CD4-positive, alpha-beta T cell treated with Interleukin-4 for 1 hour (primary cell): Measurements from ENCODE around the gene PARP3.
"Not testable (repeated sequence)": the region's sequence is repeated elsewhere in the genome, so short reads cannot be mapped to it uniquely, and the experiment has no call there.

Source experiments
- DNase-seq, 2 donors: peaks; one replicate each; pipeline ENCODE4 v3.0.0-alpha.2; 2020 to 2022

Gene PARP3

DNA sequence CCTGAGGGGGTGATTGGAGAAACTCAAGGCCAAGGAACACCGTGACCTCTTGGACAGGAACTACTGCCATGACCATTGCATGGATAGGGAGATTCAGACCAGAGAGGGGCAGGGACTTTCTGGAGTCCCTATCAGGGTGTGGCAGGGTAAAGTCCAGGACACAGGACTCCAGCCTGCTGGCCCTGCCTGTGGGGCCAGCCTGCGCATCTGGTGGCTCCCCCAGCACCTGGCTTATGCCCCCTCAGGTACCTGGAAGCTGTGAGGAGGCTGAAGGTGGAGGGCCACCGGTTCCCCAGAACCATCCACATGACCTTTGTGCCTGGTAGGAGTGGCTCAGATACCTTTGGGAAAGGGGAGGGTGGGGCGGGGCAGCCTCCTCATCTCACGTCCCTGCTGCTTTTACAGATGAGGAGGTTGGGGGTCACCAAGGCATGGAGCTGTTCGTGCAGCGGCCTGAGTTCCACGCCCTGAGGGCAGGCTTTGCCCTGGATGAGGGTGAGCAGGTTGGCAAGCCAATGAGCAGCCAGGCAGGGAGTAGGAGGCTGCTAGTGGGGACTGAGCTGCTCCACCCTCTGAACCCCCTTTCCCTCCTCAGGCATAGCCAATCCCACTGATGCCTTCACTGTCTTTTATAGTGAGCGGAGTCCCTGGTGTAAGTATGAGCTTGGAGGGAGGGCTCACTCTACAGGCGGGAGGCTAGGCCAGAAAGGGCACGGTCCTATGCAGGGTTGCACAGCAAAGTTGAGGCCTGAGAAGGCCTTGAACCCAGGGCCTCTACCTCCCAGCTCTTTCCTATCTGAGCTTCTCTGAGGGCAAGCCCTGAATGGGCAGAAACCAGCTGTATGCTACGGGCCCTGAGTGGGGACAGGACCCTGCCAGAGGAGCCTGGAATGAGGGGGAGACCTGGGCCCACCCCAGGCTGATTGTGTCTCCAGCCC, 44.1 kb downstream of the PARP3 start:
- no peak for DNase-seq

DNA sequence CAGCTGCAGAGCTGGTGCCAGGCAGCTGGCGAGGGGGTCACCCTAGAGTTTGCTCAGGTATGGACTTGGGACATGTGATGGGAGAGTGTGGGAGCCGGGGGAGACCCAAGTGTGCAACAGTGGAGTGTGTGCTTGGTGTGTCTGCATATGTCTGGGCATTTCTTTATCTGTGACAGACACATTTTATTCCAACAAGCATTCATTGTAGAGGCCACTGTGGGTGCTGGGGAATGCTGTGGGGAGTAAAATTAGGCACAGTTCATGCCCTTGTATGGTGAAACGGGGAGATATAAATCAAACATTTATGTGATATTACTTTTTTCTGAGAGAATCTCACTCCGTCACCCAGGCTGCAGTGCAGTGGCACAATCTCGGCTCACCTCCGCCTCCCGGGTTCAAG, 45.4 kb downstream of the PARP3 start:
- DNase-seq: no peak

DNA sequence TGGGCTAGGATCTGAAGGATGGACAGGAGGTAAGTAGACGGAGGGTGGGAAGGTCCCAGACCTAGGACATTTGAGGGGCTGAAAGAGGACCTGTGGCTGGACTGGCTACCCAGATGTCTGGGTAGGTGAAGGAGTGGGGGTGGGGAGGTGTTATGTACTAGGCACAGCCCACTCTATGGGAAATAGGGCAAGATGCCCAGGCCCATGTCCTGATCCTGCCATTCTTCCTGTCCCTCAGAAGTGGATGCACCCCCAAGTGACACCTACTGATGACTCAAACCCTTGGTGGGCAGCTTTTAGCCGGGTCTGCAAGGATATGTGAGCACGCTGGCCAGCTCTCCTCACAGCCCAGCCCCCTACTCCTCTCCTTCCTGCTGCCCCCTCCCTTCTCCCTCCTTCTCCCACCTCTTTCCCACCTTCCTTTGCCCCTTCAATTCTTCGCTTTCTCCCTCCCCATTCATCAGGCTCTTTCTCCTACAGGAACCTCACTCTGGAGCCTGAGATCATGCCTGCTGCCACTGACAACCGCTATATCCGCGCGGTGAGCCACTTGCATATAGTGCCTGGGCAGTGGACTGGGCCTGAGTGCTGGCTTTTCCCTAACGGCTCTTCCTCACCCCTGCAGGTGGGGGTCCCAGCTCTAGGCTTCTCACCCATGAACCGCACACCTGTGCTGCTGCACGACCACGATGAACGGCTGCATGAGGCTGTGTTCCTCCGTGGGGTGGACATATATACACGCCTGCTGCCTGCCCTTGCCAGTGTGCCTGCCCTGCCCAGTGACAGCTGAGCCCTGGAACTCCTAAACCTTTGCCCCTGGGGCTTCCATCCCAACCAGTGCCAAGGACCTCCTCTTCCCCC, 46.4 kb downstream of the PARP3 start:
- DNase-seq: no peak

DNA sequence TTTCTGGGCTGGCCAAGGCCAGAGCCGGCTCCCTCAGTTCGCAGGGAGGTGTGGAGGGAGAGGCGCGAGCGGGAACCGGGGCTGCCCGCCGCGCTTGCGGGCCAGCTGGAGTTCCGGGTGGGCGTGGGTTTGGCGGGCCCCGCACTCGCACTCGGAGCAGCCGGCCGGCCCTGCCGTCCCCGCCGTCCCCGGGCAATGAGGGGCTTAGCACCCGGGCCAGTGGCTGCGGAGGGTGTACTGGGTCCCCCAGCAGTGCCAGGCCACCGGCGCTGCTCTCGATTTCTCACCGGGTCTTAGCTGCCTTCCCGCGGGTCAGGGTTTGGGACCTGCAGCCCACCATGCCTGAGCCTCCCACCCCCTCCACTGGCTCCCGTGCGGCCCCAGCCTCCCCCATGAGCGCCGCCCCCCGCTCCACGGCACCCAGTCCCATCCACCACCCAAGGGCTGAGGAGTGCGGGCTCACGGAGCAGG, 48.4 kb downstream of the PARP3 start:
- DNase-seq: not testable (repeated sequence)

DNA sequence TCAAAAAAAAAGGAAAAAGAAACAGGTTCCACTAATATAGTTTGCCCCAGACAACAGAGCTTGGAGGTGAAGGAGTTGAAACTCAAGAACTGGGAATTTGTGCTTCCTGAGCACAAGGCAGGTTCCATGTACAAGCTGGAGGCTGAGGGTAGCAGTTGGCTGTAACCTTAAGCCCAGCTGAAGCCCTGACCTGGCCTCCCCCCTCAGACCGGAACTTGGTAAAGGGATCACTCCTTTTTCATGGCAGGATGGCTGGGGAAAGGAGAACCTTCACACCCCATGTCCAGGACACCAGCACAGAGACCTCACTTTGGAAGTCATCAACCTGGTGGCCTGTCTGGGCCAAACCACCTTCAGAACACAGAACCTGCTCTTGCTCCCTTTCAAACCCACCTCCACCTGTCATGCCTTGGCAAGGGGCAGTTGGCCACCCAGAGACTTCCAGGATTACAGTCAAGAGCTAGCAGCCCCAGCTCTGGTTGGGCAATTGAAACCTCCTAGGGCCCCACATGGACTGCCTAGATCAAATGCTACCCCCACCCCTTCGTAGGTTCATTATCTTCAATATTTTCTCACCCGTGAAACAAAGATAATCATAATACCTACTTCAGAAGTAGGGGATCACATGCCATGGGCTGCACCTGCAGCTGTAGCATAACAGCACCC, 50.0 kb downstream of the PARP3 start:
- DNase-seq: no peak

DNA sequence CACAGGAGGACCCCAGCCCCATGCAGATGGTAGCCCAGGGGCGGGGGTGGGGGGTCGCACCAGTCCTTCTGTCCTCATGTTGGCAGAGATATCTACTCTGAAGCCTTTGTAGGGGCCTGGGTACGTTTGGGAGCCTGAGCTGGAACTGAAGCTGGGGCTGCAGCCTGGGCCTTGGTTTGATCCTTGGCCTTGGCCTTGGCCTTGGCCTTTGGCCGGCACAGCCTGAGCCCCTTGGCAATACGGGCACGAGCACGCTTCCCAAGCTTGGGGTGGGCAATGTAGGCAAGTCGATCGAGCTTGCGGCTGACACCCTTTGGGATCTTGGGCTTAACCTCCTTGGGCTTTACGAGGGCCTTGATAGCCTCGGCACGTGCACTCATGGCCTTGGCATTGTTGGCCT, 51.5 kb downstream of the PARP3 start:
- DNase-seq: not testable (repeated sequence)

DNA sequence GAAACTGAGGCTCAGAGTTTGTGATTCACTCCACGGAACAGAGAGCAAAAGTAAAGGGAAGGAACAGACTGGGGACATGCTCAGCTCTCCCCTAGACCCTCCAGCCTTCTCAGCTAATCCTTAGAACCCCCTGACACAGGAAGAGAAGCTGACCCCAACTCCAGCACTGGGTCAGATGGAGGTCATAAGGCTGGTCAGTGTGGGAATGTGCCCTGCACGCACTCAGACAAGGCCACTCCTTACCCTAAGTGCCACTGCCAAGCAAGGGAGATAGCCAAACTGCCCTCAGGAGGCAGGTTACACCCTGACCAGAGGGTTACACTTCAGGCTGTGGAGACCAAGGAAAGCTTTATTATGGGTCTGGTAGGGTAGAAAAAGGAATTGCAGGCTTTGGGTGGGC, 52.4 kb downstream of the PARP3 start:
- DNase-seq: no peak

DNA sequence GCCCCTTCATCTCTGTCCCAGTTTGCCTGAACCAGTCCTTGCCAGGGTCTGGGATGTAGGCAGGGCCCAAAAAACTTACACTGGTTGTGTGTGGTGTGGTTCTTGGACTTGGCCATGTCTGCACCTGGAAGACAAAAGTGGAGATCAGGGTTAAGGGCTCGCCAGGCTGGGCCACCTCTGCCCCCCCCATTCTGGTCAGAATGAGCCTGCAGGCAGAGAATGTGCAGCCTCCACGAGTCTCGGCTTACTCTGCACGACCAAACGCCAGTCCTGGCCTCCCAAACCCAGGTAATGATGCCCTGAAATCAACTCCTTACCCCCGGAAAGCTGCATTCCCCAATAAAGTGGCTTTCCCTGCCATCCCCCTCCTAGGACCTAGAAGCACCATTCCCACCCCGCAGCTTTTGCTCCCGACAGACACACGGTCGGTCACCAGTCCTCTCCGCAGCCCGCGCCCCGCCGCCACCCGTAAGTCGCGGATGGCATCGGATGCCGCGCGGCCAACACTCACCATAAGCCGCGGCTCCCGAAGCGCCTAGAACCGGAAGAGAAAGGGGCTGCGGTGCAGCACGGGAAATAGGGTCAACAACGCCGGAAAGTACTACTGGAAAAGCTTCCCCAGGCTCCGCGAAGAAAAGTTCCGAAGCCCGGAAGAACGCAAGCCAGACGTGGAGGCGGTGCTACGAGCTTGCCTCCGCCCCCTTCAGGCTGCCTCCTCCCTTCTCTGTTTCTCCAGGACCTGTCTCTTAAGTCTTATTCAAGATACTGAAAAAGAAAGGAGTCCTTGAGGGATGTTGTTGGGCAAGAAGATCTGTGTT, 53.4 kb downstream of the PARP3 start, which contains the start of gene RPL29:
TSS of gene RPL29 (minus strand) at position 550 of the 818 bp plus-strand sequence. CDS start at position 116, 434 bp downstream.
- DNase-seq: peak; percentile 94 to 96

DNA sequence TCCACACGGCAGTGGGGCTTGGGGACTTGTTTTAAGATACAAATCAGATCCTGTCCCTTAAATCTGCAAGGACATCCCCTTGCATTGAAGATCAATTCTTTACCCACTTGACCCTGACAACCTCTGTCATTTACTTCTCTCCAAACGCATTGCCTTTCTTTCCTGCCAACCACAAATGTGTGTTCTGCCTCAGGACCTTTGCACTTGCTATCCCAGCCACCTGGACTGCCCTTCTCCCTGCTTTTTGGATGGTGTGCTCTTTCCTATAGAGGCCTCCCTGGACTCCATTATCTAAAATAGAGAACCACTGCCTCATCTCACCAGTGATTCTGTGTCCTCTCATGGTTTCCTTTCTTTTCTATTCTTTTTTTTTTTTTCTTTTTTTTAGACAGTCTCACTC, 55.0 kb downstream of the PARP3 start:
- no peak for DNase-seq

DNA sequence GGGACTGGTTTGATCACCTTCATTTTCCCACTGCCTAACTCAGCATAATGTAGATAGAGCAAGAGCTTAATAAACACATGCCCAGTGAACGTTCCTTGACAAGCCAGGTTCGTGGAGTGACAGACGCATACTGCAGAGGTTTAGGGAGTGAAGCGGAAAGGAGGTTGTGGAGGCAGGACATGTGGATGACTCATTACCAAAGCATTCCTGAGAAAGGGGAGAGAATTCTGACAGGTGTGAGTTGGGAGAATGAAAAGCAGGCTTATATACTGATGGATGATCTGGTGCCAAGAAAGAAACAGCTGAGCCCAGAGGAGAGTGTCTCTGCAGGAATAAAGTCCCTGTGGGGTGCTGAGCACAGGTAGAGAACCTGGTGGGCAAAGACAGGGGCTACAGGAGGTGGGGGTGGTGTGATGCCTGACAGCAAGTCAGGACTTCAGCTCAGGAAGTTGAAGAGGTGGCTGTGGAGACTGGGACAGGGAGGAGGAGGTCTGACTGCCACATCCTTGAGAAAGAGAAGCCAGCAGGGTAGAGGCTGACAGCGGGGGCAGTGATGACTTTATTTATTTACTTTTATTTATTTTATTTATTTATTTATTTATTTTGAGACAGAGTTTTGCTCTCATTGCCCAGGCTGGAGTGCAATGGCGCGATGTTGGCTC, 55.9 kb downstream of the PARP3 start:
- DNase-seq: no peak
